Activated T-cell treated with anti-CD3 and anti-CD28 coated beads, Interleukin-2, amount 50 U/mL, for 4 hours (primary cell): Measurements from ENCODE around the gene SEMA5B. TPM values are rescaled to one million over a fixed set of nuclear protein-coding genes. Genes with fewer than 3 reads are reported as not detected.

Experiments used
- ATAC-seq, 2 donors: fragments of 200-7000 bp; cut with Tn5 transposase; one replicate each; pipeline ENCODE4 v1.10.0; 2021
- DNase-seq: peaks from one replicate; pipeline ENCODE4 v3.0.0-alpha.2; 2020
- H3K27me3 Mint-ChIP-seq: one replicate; pipeline ENCODE4 v1.8.0; 2021; ENCODE audit warnings: low read depth, mixed read lengths
- H3K36me3 Mint-ChIP-seq: one replicate; pipeline ENCODE4 v1.8.0; 2022; ENCODE audit warnings: mixed read lengths; ENCODE audit not compliant: insufficient read depth
- H3K4me1 Mint-ChIP-seq: one replicate; pipeline ENCODE4 v1.8.0; 2021; ENCODE audit warnings: low read depth, mixed read lengths
- H3K4me3 Mint-ChIP-seq: one replicate; pipeline ENCODE4 v1.8.0; 2021; ENCODE audit warnings: mild to moderate bottlenecking, moderate library complexity, mixed read lengths
- H3K9me3 Mint-ChIP-seq: one replicate; pipeline ENCODE4 v1.8.0; 2021; ENCODE audit warnings: mixed read lengths
- total RNA-seq, 3 donors: library from RNA; stranded (reverse); gene quantifications; one replicate each; pipeline ENCODE4 v1.2.1, GENCODE V29; 2021

The SEMA5B gene
- total RNA-seq, 3 donors from 2014 or later, result not detected

DNA sequence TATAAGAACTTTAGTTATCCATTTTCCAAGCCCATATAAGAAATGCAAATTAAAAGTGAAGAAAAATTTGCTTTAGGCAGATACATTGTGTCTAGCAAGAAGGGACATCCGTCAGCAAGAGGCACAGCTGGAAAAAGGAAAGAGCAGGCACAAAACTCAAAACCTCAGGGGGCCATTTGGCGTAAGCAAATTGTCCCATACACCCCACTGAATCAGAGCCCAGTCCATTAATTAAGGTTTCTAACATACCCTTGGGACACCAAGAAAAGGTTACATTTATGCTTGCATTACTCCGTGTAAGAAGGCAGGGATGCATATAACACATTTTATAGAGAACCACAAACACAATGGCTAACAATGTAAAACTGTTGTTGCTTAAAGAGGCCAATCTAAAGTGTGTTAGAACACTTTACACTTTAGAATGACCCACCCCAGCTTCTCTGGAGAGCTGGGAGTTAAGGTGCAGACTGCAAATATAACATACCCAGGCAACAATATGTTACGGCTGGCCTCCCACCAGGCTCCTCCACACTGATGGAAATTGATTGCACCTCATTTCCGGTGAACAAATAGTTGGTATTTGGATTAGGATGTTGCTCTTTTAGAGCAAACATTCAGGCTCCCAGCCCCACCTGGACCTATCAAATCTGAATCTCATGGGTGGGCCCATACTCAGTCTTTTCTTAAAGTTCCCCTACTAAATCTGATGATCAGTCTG, 23.2 kb downstream of the SEMA5B start:
- peaks cover 32% of the 10 kb centered on the region for H3K27me3 Mint-ChIP-seq

DNA sequence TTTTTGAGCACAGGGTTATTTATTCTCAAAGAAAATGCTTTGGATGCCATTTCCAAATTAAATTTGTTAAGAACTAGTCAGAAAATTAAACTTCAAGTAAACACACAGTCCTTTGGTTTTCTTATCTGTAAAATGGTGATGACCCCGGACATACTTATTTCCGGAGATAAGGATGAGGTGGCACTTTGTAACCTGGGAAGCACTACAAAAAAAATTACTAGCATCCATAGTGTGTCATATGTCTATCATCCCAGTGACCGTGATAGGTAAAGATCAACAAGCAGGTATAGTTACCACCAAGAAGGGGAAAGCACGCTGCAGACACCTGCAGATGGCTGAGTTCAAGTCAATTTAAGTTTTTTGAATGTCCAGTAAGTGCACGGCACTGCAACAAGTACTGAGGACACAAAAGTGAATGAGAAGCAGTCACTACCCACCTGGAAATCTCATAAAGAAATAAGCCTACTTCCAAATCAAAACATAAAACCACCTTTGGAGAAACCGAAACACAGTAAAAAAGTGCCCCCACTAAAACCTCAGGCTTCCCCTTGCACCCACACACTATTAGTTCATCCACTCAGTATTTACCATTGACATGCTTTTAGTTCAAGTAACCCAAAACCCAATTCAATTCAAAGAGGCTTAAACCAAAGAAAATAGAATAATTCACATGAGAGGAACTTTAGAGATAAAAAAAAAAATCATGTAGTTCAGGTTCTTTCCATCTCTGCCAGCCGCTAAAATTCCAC, 24.6 kb downstream of the SEMA5B start:
- Mint-ChIP-seq H3K4me3 (no peak overlapping the region), H3K36me3 (no peaks in the 10 kb centered on the region), H3K4me1 (no peaks in the 10 kb centered on the region), H3K27me3 (peaks cover 24% of the 10 kb centered on the region), H3K9me3 (no peaks in the 10 kb centered on the region)
- ATAC-seq (no peak), DNase-seq (no peak)

More for the DNA sequence above, 23.2 kb downstream of the SEMA5B start:
- Mint-ChIP-seq H3K4me3 (no peak overlapping the region), H3K4me1 (no peaks in the 10 kb centered on the region), H3K36me3 (no peaks in the 10 kb centered on the region), H3K9me3 (no peaks in the 10 kb centered on the region)
- ATAC-seq, result no peak
- no peak for DNase-seq

DNA sequence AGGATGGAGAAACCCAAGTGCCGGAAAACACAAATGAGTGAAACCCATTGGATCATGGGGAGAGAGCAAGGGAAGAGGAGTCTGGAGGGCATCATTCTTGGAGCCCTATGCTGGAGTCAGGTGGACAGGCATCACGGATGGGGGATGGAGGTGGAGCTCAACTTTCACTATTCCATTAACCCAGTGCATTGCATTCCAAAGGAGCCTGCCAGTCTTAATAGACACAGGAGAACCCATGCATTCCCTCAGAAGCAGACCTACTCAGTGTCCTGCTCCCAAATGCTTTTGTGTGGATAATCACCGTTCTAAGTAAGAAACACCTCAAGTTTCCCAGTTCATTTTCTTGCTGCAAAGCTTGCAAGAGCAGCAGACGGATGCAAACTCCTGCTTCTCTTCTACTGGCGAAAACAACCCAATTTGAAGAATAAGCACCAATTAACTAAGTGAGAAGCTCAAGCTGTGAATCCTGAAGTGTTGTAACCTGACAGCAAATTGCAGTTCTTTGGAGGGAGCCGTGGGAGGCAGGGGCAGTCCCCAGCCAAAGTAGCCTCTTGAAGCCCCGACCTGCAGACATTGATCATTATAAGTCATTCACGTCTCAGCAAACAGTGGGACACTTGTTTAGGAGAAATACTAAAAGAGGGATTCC, 25.3 kb downstream of the SEMA5B start:
- Mint-ChIP-seq H3K27me3 (peaks cover 25% of the 10 kb centered on the region), H3K4me1 (no peaks in the 10 kb centered on the region)
- no peak for ATAC-seq

DNA sequence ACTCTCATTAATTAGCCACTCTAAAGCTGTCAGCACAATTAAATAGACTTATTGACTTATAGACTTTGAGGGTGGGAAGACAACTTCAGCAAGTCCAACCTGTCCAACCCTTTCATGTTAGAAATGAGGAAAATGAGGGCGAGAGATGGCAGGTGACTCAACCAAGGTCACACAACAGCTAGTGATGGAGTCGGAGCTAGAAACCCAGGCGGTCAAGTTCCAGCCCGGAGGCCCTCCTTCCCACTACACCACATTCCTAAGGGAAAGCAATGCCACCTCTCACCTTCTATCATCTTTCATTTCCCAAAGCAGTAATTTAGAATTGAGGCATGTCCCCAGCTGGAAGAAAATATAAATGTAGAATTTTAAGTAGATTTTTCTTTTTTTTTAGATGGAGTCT, 28.7 kb downstream of the SEMA5B start:
- H3K36me3 Mint-ChIP-seq, result no peaks in the 10 kb centered on the region
- no peaks in the 10 kb centered on the region for H3K4me1 Mint-ChIP-seq
- no peak for DNase-seq
- H3K4me3 Mint-ChIP-seq, result no peak overlapping the region
- peaks cover 18% of the 10 kb centered on the region for H3K27me3 Mint-ChIP-seq
- no peak for ATAC-seq
- no peaks in the 10 kb centered on the region for H3K9me3 Mint-ChIP-seq

More for the DNA sequence above, 25.3 kb downstream of the SEMA5B start:
- Mint-ChIP-seq H3K9me3 (no peaks in the 10 kb centered on the region), H3K36me3 (no peaks in the 10 kb centered on the region), H3K4me3 (no peak overlapping the region)
- no peak for DNase-seq

DNA sequence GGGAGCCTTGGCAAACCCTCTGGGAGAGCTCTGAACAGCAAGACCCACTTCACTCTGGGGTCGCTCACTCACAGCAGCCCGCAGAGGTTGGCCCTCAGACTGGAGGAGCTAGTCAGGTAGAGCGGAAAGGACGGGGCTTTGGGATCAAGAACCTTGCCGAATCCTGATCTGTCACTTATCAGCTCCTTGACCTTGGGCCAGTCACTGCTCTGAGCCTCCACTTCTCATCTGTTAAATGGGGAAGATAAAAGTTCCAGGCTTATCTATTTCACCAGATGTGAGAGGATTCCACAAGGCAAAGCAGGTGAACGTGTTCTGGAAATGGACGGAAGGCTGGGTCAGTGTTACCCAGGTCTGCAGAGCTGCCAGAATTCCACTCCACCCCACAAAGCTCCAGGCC, 29.4 kb downstream of the SEMA5B start:
- H3K4me1 Mint-ChIP-seq, result no peaks in the 10 kb centered on the region
- H3K9me3 Mint-ChIP-seq, result no peaks in the 10 kb centered on the region
- no peak overlapping the region for H3K4me3 Mint-ChIP-seq
- no peaks in the 10 kb centered on the region for H3K36me3 Mint-ChIP-seq
- H3K27me3 Mint-ChIP-seq, result peaks cover 18% of the 10 kb centered on the region
- DNase-seq, result no peak
- no peak for ATAC-seq

DNA sequence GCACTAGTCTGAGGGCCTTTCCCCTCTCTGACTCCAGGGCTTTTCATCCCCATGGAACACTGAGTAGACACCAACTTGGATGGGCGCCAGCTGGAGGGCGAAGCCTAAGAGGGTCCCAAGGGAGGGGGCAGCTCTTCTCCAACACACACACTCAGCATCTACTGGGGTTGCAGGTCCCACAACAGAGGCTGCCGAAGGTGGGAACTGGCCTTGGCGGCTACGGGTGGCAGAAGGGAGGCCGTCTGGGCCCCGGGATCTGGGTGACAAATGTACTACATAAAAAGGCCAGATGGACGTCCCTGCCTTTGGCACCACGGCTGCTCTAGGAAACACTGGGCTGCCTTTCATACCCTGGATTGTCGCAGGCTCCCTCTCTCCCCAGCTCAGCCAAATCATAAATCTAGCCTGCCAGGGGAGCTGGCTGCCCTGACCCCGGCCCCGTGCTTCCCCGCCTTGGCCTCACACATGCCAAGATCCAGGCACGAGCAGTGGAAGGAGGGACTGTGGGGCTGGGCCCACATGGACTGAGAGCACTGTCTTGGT, 31.5 kb downstream of the SEMA5B start:
- ATAC-seq (no peak), DNase-seq (no peak)
- no peaks in the 10 kb centered on the region for H3K36me3 Mint-ChIP-seq
- no peaks in the 10 kb centered on the region for H3K4me1 Mint-ChIP-seq
- H3K9me3 Mint-ChIP-seq, result no peaks in the 10 kb centered on the region
- H3K27me3 Mint-ChIP-seq, result peaks cover 22% of the 10 kb centered on the region
- no peak overlapping the region for H3K4me3 Mint-ChIP-seq

DNA sequence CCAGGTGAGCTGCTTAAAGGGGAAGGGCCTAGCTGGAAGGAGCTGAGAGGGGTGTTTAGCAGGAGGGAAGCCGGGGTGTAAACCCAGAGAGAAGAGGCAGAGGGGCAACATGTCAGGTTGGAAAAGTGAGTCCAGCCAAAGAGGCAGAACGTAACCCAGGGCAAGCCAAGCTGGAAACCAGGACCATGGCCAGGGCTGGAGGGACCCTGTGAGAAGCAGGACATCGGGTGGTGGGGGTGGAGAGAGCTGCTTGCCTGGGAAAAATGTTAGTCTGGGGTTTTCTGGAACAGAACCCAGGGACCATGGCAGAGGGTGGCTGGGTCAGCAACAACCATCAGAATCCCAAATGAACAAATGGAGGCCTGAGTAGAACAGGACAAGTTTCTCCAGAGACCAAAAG, 32.6 kb downstream of the SEMA5B start:
- Mint-ChIP-seq H3K27me3 (peaks cover 20% of the 10 kb centered on the region), H3K4me3 (no peak overlapping the region), H3K9me3 (no peaks in the 10 kb centered on the region), H3K4me1 (no peaks in the 10 kb centered on the region), H3K36me3 (no peaks in the 10 kb centered on the region)
- no peak for ATAC-seq
- DNase-seq, result no peak

DNA sequence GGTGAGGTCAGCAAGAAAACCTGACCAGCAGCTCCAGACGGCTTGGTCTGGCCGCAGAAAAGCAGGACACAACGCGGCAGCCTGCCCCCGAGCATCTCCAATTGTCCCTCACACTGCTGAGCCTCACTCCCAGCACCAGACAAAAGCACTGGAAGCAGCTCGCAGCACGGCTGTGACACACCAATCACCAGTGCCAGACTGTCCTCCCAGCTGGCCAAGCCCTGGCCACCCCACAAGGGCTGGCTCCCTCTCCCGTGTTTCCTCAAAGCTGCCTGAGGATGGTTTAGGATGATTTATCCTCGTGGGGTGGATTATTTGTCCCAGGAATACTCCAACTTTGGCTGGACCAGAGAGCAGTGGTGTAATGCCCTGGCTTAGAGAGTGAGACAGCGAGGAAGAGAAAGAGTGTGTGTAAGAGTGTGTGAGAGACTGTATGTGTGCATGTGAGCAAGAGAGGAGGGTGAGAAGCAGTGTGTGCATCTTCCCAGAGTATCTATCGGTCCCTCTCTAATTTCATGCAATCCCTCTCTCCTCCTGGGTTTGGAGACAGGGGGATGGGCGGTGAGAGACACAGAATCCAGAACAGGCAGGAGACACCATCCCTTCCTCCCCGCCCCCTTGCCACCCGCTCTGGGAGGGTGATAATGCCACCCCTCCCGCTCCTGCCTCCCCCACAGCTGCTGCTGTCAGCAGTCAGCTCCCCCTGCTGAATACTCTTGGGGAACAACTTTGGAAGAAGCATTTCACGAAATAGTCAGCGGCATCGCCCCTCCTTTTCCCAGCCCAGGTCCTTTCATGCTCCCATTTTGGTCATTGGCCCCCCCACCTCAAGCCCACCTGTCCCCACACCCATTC, 34.2 kb downstream of the SEMA5B start:
- DNase-seq (no peak), ATAC-seq (no peak)
- no peaks in the 10 kb centered on the region for H3K36me3 Mint-ChIP-seq
- H3K4me3 Mint-ChIP-seq, result no peak overlapping the region
- H3K27me3 Mint-ChIP-seq, result peaks cover 27% of the 10 kb centered on the region
- no peaks in the 10 kb centered on the region for H3K9me3 Mint-ChIP-seq
- no peaks in the 10 kb centered on the region for H3K4me1 Mint-ChIP-seq

DNA sequence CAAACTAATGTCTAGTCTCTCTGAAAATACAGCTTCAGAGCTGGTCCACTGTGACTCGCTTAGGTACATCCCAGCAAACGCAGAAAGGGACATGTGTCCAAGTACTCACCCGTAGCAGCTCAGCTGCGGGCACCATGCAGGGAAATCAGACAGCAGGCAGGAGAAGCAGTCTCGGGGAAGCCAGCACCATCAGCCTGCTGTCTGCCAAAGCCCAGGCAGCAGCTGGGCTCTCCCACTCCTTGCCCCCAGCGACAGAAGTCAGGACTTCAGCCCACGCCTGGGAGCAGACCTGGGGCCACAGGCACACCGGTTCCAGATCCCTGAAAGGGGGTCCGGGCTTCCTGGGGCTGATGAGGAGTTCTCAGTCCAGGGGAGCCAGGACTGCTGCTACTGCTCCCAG, 34.9 kb downstream of the SEMA5B start:
- ATAC-seq (no peak), DNase-seq (no peak)
- Mint-ChIP-seq H3K4me1 (no peaks in the 10 kb centered on the region), H3K27me3 (peaks cover 28% of the 10 kb centered on the region), H3K9me3 (no peaks in the 10 kb centered on the region), H3K36me3 (no peaks in the 10 kb centered on the region), H3K4me3 (no peak overlapping the region)

DNA sequence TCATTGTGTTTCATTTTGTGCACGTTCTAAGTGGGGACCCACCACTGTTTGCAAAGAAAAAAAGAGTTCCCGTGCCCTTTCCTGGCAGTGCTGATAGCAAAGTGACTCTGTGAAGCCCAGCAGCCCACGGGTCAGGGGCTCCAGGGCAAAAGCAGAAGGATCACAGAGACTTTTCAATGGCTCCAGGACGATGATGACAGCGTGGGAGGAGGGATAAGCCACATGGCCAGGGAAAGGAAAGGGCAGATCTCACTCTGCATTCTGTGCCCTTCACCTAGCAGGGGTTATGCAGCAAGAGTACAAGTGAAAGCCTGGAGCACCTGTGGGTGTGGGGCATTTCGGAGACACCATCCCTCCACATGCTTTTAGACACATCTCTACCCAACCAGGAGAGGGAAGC, 35.4 kb downstream of the SEMA5B start:
- no peak for DNase-seq
- H3K9me3 Mint-ChIP-seq, result no peaks in the 10 kb centered on the region
- no peak for ATAC-seq
- no peak overlapping the region for H3K4me3 Mint-ChIP-seq
- peaks cover 28% of the 10 kb centered on the region for H3K27me3 Mint-ChIP-seq
- H3K4me1 Mint-ChIP-seq, result no peaks in the 10 kb centered on the region
- no peaks in the 10 kb centered on the region for H3K36me3 Mint-ChIP-seq

DNA sequence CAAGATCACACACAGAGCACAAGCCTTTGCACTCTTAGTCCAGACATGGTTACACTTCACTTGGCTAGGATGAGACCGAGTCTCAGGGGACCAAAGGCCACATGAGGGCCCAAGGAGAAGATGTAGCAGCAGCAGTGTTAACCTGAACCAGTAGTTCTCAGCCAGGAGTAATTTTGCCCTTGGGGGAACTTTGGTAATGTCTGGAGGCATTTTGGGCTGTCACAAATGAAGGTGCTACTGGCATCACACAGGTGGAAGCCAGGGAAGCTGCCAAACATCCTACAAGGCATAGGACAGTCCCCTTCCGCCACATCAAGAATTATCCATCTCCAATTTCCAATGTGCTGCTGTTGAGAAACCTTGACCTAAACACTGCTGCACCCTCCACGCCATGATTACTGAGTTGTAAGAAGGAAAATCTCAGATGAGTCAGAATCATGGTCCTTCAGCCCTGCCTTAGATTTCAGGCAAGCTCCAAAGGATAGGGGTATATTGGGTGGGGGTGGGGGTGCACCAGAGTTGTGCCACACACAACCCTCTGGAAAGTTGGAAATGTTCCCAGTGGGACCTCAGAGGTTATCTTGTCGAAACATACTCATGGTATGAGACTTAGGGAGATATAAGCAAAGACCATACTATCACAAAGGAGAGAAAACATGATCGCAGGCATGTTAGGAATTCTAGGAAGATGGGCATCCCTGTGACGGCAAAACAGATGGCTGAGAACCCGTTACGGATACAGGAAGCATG, 36.2 kb downstream of the SEMA5B start:
- H3K4me3 Mint-ChIP-seq, result no peak overlapping the region
- H3K4me1 Mint-ChIP-seq, result no peaks in the 10 kb centered on the region
- H3K27me3 Mint-ChIP-seq, result peaks cover 31% of the 10 kb centered on the region
- no peaks in the 10 kb centered on the region for H3K9me3 Mint-ChIP-seq
- ATAC-seq, result no peak
- no peak for DNase-seq
- H3K36me3 Mint-ChIP-seq, result no peaks in the 10 kb centered on the region

DNA sequence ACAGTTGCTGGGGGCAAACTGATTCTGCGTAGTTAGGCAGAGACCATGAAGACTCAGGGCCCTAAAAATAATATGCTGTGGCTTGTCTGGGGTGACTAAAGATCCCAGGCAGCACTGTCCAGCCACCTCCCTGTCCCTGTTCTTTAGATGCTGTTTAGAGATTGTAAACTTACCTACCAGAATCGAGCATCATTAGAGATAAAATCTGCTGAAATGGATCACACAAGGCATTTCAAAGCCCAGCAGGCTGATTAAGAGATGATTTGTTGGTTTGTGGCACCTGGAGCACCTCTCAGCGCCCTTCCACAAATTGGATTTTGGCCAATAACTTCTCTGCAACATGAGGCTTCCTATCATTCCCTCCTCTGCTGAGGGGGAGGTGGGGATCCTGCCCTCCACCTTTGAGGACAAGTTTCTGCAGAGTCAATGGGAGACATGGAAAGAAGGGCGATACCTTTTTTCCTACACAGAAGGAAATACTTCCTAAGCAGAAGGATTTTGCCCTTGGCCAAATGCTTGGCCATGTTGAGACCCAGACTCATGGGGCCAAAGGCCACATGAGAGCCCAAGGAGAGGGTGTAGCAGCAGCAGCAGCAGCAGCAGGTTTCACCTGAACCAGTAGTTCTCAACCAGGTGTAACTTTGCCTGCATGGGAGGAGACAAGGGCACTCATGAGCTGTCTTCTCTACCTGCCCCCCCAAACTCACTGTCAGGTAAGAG, 37.5 kb downstream of the SEMA5B start:
- DNase-seq (no peak), ATAC-seq (no peak)
- Mint-ChIP-seq H3K4me1 (no peaks in the 10 kb centered on the region), H3K36me3 (no peaks in the 10 kb centered on the region), H3K4me3 (no peak overlapping the region), H3K27me3 (peaks cover 38% of the 10 kb centered on the region), H3K9me3 (no peaks in the 10 kb centered on the region)

DNA sequence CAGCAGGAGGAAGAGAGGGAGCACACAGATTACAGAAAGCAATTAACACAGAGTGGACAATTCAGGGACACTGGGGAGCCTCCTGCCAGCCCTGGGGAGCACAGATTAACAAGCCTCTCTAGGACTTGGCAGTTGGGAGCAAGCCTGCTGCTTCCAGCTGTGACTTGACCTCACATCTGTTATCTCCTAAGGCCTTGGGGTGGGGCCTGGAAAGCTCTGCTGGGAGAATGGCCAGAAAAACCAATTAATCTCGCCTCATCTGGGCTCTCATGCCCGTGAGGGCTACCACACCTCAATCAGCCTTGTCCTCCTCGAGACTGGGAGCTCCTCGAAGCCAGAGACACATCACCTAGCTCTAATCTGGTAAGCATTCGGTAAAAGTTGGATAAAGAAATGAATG, 39.1 kb downstream of the SEMA5B start:
- peaks cover 38% of the 10 kb centered on the region for H3K27me3 Mint-ChIP-seq

More for the DNA sequence above, 39.1 kb downstream of the SEMA5B start:
- Mint-ChIP-seq H3K9me3 (no peaks in the 10 kb centered on the region), H3K4me3 (no peak overlapping the region), H3K36me3 (no peaks in the 10 kb centered on the region), H3K4me1 (no peaks in the 10 kb centered on the region)
- no peak for DNase-seq
- no peak for ATAC-seq
